K562 (cell line): ENCODE data around the gene FES. TPM values are rescaled to one million over a fixed set of nuclear protein-coding genes. Genes with fewer than 3 reads are reported as not detected.

Experiments
- ATAC-seq: fragments of 200-7000 bp; cut with Tn5 transposase; 3 replicates; pipeline ENCODE4 v1.9.1; 2020; ENCODE audit warnings: moderate library complexity
- BruUV-seq: library from RNA; stranded (reverse); fragments of 400-500 nt; replicated peaks from 2 replicates; lab custom pipeline; 2021; lab: Mats Ljungman, UMichigan
- CTCF ChIA-PET: fragments of 300-600 bp; formaldehyde crosslinking; extraction: SDS; loops from one replicate; lab custom pipeline; 2021; ENCODE audit warnings: low intra/inter-chr PET ratio; lab: Yijun Ruan, JAX
- POLR2A ChIA-PET: fragments of 300-600, 350-650 bp; sonication (Branson Sonifier 250); formaldehyde crosslinking; extraction: SDS; loops from one replicate; lab custom pipeline; 2021; ENCODE audit warnings: antibody characterized with exemption, inconsistent platforms; lab: Yijun Ruan, JAX
- DNase-seq, 4 experiments: peaks; one replicate each; pipeline versions ENCODE4 v3.0.0 to v3.0.0-alpha.2; 2011 to 2018; ENCODE audit warnings: low spot score in 3 of 4, mixed read lengths in 3 of 4; ENCODE audit errors: extremely low read depth in 1 of 4
- FAIRE-seq: peaks from 2 replicates; lab custom pipeline; 2011; peaks lifted over from hg19 to GRCh38; lab: Jason Lieb, UNC
- H2AFZ ChIP-seq: 2 replicates; pipeline ENCODE4 v1.6.0; 2011; ENCODE audit warnings: low read depth, low read length, control low read depth, inconsistent platforms
- H3K27ac ChIP-seq: fragments of 200-600 bp; 3 replicates; pipeline ENCODE4 v1.8.0; 2011; ENCODE audit warnings: low read depth, mild to moderate bottlenecking, control low read depth, inconsistent platforms, low read length, moderate library complexity, mixed read lengths; ENCODE audit errors: extremely low read depth
- H3K27me3 ChIP-seq, 2 experiments: fragments of 300-600 bp in 1 of 2; 2 replicates in 1 of 2; 3 replicates in 1 of 2; pipeline versions ENCODE4 v1.6.0 to v1.8.0; 2011; ENCODE audit warnings: inconsistent platforms in 2 of 2, low read length in 2 of 2, mild to moderate bottlenecking in 1 of 2, mixed read lengths in 1 of 2, moderate library complexity in 1 of 2; ENCODE audit not compliant: control insufficient read depth in 2 of 2, insufficient read depth in 2 of 2
- H3K36me3 ChIP-seq: fragments of 300-600 bp; 3 replicates; pipeline ENCODE4 v1.8.0; 2011; ENCODE audit warnings: mild to moderate bottlenecking, low read length, inconsistent platforms; ENCODE audit not compliant: control insufficient read depth, insufficient read depth
- H3K4me1 ChIP-seq, 2 experiments: fragments of 200-600 bp in 1 of 2; replicated peaks in 1 of 2; 2 replicates in 1 of 2; 3 replicates in 1 of 2; pipeline versions ENCODE4 v1.5.1 to v1.8.0; 2011; ENCODE audit warnings: inconsistent platforms in 2 of 2, low read length in 2 of 2, mild to moderate bottlenecking in 1 of 2, mixed read lengths in 1 of 2, moderate library complexity in 1 of 2; ENCODE audit not compliant: control insufficient read depth in 2 of 2, insufficient read depth in 2 of 2
- H3K4me2 ChIP-seq: 2 replicates; pipeline ENCODE4 v1.6.1; 2011; ENCODE audit warnings: low read length, control low read depth, inconsistent platforms, mixed read lengths; ENCODE audit not compliant: insufficient read depth
- H3K4me3 ChIP-seq: fragments of 200-600 bp; sonication (generic), shearing (Covaris generic); 2 replicates; pipeline ENCODE4 v1.5.1; 2016; ENCODE audit warnings: control low read depth, inconsistent platforms
- H3K79me2 ChIP-seq: fragments of 200-600 bp; 3 replicates; pipeline ENCODE4 v1.8.0; 2011; ENCODE audit warnings: low read length, inconsistent platforms; ENCODE audit not compliant: control insufficient read depth, insufficient read depth
- H3K9ac ChIP-seq, 2 experiments: 2 replicates each; pipeline versions ENCODE4 v1.6.0 to v1.6.1; 2011; ENCODE audit warnings: low read depth in 2 of 2, low read length in 2 of 2, control low read depth in 1 of 2, inconsistent platforms in 1 of 2, mild to moderate bottlenecking in 1 of 2, mixed read lengths in 1 of 2; ENCODE audit not compliant: insufficient read depth in 1 of 2
- H3K9me1 ChIP-seq: one replicate; pipeline ENCODE4 v1.6.0; 2011; ENCODE audit warnings: inconsistent platforms, mild to moderate bottlenecking, low read length, moderate library complexity; ENCODE audit not compliant: control insufficient read depth, insufficient read depth
- H3K9me3 ChIP-seq: replicated peaks from 2 replicates; pipeline ENCODE4 v1.5.1; 2011; ENCODE audit warnings: low read depth, low read length, inconsistent platforms; ENCODE audit not compliant: control insufficient read depth, insufficient read depth
- H4K20me1 ChIP-seq: replicated peaks from 2 replicates; pipeline ENCODE4 v1.6.1; 2011; ENCODE audit warnings: low read length, inconsistent platforms, mixed read lengths; ENCODE audit not compliant: control insufficient read depth, insufficient read depth
- AFF4 ChIP-seq: sonication (generic); formaldehyde crosslinking; IDR thresholded peaks from 2 replicates; pipeline ENCODE4 v1.8.0; 2023; ENCODE audit warnings: mild to moderate bottlenecking, missing genetic modification reagents
- ATF6 ChIP-seq: sonication (generic); formaldehyde crosslinking; IDR thresholded peaks from 2 replicates; pipeline ENCODE4 v1.4.0; 2020; ENCODE audit warnings: mild to moderate bottlenecking, missing genetic modification reagents
- CREM ChIP-seq: IDR thresholded peaks from 2 replicates; pipeline ENCODE4 v1.6.1; 2014; ENCODE audit warnings: antibody characterized with exemption, low read depth
- MEIS2 ChIP-seq: fragments of 450-650 bp; IDR thresholded peaks from 2 replicates; pipeline ENCODE4 v1.6.1; 2014; ENCODE audit warnings: mild to moderate bottlenecking; ENCODE audit not compliant: partially characterized antibody
- NR3C1 ChIP-seq: sonication (generic); formaldehyde crosslinking; IDR thresholded peaks from 2 replicates; pipeline ENCODE4 v1.8.1; 2022; ENCODE audit warnings: missing genetic modification reagents
- PBX2 ChIP-seq, 2 experiments: IDR thresholded peaks in 1 of 2; conservative IDR thresholded peaks in 1 of 2; 2 replicates each; pipeline ENCODE4 v1.6.1; 2016; ENCODE audit warnings: low read depth in 2 of 2, mild to moderate bottlenecking in 1 of 2, missing compliant biosample characterization in 1 of 2, missing genetic modification characterization in 1 of 2, moderate library complexity in 1 of 2
- PKNOX1 ChIP-seq: fragments of 450-650 bp; IDR thresholded peaks from 2 replicates; pipeline ENCODE4 v1.6.1; 2016
- POLR2A ChIP-seq: fragments of 450-650 bp; conservative IDR thresholded peaks from 2 replicates; pipeline ENCODE4 v1.6.1; 2016
- PURB ChIP-seq: sonication (generic); formaldehyde crosslinking; IDR thresholded peaks from 2 replicates; pipeline ENCODE4 v1.9.0; 2021; ENCODE audit warnings: low read depth, mild to moderate bottlenecking, missing genetic modification reagents
- ZNF3 ChIP-seq: fragments of 250-450 bp; sonication (Bioruptor Pico); IDR thresholded peaks from 2 replicates; pipeline ENCODE4 v1.5.0; 2021; ENCODE audit warnings: mild to moderate bottlenecking, moderate library complexity
- ZNF696 ChIP-seq: fragments of 250-450 bp; sonication (Bioruptor Pico); conservative IDR thresholded peaks from 2 replicates; pipeline ENCODE4 v1.4.0; 2020; ENCODE audit warnings: mild to moderate bottlenecking, moderate library complexity
- ZSCAN32 ChIP-seq: fragments of 450-650 bp; formaldehyde crosslinking; IDR thresholded peaks from 2 replicates; pipeline ENCODE4 v1.4.0; 2020; ENCODE audit warnings: mild to moderate bottlenecking, moderate library complexity
- WGBS: fragments of 100-300 bp; shearing (Covaris generic); methylation state at CpG from one replicate; pipeline ENCODE4 v1.1.6; 2016; ENCODE audit warnings: low coverage, mixed read lengths; ENCODE audit not compliant: insufficient coverage; ENCODE audit errors: missing lambda C conversion rate; 5-methylcytosine and 5-hydroxymethylcytosine counted together
- in situ Hi-C: fragments of 300-500 bp; cut with MboI; formaldehyde crosslinking; loops from 4 replicates; pipeline ENCODE4 v1.15.0; 2018; ENCODE audit warnings: inconsistent platforms, mixed read lengths
- intact Hi-C: fragments of 100-400 bp; cut with micrococcal nuclease; formaldehyde crosslinking; loops from 2 replicates; pipeline ENCODE4 v1.14.2; 2022
- polyA plus RNA-seq, 8 experiments: library from polyadenylated mRNA; depleted of rRNA in 4 of 8; stranded (reverse) in 5 of 8; unstranded in 3 of 8; fragments of >200 nt; fragmentation: Nextera tagmentation in 2 of 8; fragmentation: Illumina TruSeq in 1 of 8; extraction: Ambion mirVana in 2 of 8; extraction: Trizol in 1 of 8; gene quantifications; 2 replicates each; pipeline versions ENCODE4 v1.2.1 to v1.2.3, GENCODE V29; 2011 to 2014; ENCODE audit warnings: inconsistent platforms in 1 of 8, missing spikeins in 1 of 8
- total RNA-seq, 7 experiments: library from RNA; depleted of rRNA in 6 of 7; stranded (reverse); fragments of >200 nt in 6 of 7; fragmentation: Illumina TruSeq in 2 of 7; extraction: Trizol in 2 of 7; gene quantifications; 2 replicates each; pipeline versions ENCODE4 v1.2.1 to v1.2.3, GENCODE V29; 2011 to 2021; ENCODE audit warnings: low replicate concordance in 1 of 7

FES gene
- total and polyA plus RNA-seq, 9 of the 15 experiments (the other 6 are each of a cell fraction or from before 2014, with no cell fraction given), result 0.38 to 2.6 (median 0.82) TPM

GRCh38 chr15:90868261-90868689 is 16.0 kb upstream of the FES start, which contains the start of gene FURIN:
FURIN (plus strand) TSS chr15:90868588; CDS start chr15:90875741, 7,153 bp downstream.
- peaks cover 5% of the 10 kb centered on the region; the same call in 2 of the 3 replicates for H3K36me3 ChIP-seq
- H2AFZ ChIP-seq, result peak within 1 kb of the TSS; percentile 64
- H3K79me2 ChIP-seq, result peaks cover 35% of the 10 kb centered on the region
- no peaks in the 10 kb centered on the region for H3K9me1 ChIP-seq
- FAIRE-seq (peak; percentile 78), DNase-seq (peak; percentile 56 to 86 (median 58)), ATAC-seq (peak; percentile 7)
- intact Hi-C loops, result no loop called here
- no peaks in the 10 kb centered on the region; a peak in 1 of 5 replicates for H3K27me3 ChIP-seq
- peaks cover 53 to 70% of the 10 kb centered on the region in 2 experiments for H3K4me1 ChIP-seq
- in situ Hi-C loops, result no loop called here
- H3K4me2 ChIP-seq, result peak within 1 kb of the TSS; percentile 91
- H3K27ac ChIP-seq, result peak within 1 kb of the TSS; percentile 96
- POLR2A ChIA-PET, result interaction anchor here (0.6 to 2.2 kb wide), 15 partner anchors 9 to 1783 kb away, joined by 3 to 10 read pairs (median 3); no protein-coding TSS in a partner anchor
- no peaks in the 10 kb centered on the region for H3K9me3 ChIP-seq
- 45% methylated on average over 6 of the region's 6 CpGs for WGBS
- H4K20me1 ChIP-seq, result no peaks in the 10 kb centered on the region
- BruUV-seq, result no TSS peak
- H3K4me3 ChIP-seq, result peak within 1 kb of the TSS; percentile 78; the same call in 1 of the 2 replicates
- CTCF ChIA-PET, result interaction anchor here (0.6 kb wide), 1 partner anchor 299 kb away, joined by 3 read pairs; no protein-coding TSS in a partner anchor
- H3K9ac ChIP-seq, result peak within 1 kb of the TSS; percentile 76 to 96; a peak in 3 of 4 replicates
- TF ChIP-seq AFF4 (CRISPR knock-in tag) (no peak), MEIS2 (peak; percentile 81), ZNF3 (no peak), POLR2A (0 out of 2 replicates have a peak, but pooled peaks have one; percentile 21), PURB (CRISPR knock-in tag) (no peak), PKNOX1 (peak; percentile 82), ZNF696 (CRISPR knock-in tag) (no peak), ZSCAN32 (no peak), NR3C1 (CRISPR knock-in tag) (no peak), ATF6 (CRISPR knock-in tag) (no peak), CREM (peak; percentile 23; the same call in 1 of the 2 replicates), PBX2 (CRISPR knock-in tag; IDR thresholded peaks at IDR 0.05; ENCODE audit: low read depth) (no peak), PBX2 (tag; conservative IDR thresholded peaks at IDR 0.05; ENCODE audit: low read depth) (peak; percentile 55; the same call in 1 of the 2 replicates)
